Liver (tissue), 9 donors: Measurements from ENCODE around the gene RAB11A. TPM values are rescaled to one million over a fixed set of nuclear protein-coding genes. Genes with fewer than 3 reads are reported as not detected.

ENCODE experiments used
- DNase-seq: peaks from one replicate; pipeline ENCODE4 v3.0.0-alpha.2; 2017; ENCODE audit warnings: low spot score
- H3K27ac ChIP-seq, 2 donors: one replicate each; pipeline ENCODE4 v1.7.0; 2013; ENCODE audit warnings: inconsistent platforms in 2 of 2, low read length in 2 of 2, control low read depth in 1 of 2, low read depth in 1 of 2, mild to moderate bottlenecking in 1 of 2
- H3K27me3 ChIP-seq, 4 donors: one replicate each; pipeline versions ENCODE4 v1.6.1 to v1.7.0; 2013; ENCODE audit warnings: low read length in 3 of 4, inconsistent platforms in 1 of 4, mild to moderate bottlenecking in 1 of 4, moderate library complexity in 1 of 4; ENCODE audit not compliant: control insufficient read depth in 4 of 4, insufficient read depth in 4 of 4
- H3K36me3 ChIP-seq, 4 donors: one replicate each; pipeline versions ENCODE4 v1.6.1 to v1.7.0; 2013; ENCODE audit warnings: low read length in 3 of 4, mild to moderate bottlenecking in 3 of 4, low read depth in 1 of 4, moderate library complexity in 1 of 4; ENCODE audit not compliant: control insufficient read depth in 4 of 4, insufficient read depth in 3 of 4
- H3K4me1 ChIP-seq, 4 donors: one replicate each; pipeline versions ENCODE4 v1.6.1 to v1.7.0; 2013; ENCODE audit warnings: low read length in 3 of 4, mild to moderate bottlenecking in 3 of 4, moderate library complexity in 1 of 4; ENCODE audit not compliant: control insufficient read depth in 4 of 4, insufficient read depth in 4 of 4
- H3K4me3 ChIP-seq, 3 donors: one replicate each; pipeline versions ENCODE4 v1.6.1 to v1.7.0; 2013; ENCODE audit warnings: low read length in 3 of 3, control low read depth in 1 of 3, low read depth in 1 of 3, mild to moderate bottlenecking in 1 of 3
- H3K9ac ChIP-seq, 2 donors: one replicate each; pipeline ENCODE4 v1.7.0; 2013; ENCODE audit warnings: low read length in 2 of 2, mild to moderate bottlenecking in 2 of 2, moderate library complexity in 2 of 2, control low read depth in 1 of 2, low read depth in 1 of 2
- H3K9me3 ChIP-seq, 4 donors: one replicate each; pipeline versions ENCODE4 v1.6.1 to v1.7.0; 2013; ENCODE audit warnings: low read length in 3 of 4; ENCODE audit not compliant: control insufficient read depth in 4 of 4
- EGR1 ChIP-seq, 2 donors: IDR thresholded peaks; 2 replicates each; pipeline ENCODE4 v1.6.1; 2016 to 2018; ENCODE audit warnings: antibody characterized with exemption in 2 of 2, low read depth in 2 of 2
- FOXA1 ChIP-seq: IDR thresholded peaks from 2 replicates; pipeline ENCODE4 v1.6.1; 2016; ENCODE audit warnings: antibody characterized with exemption
- FOXA2 ChIP-seq: IDR thresholded peaks from 2 replicates; pipeline ENCODE4 v1.6.1; 2016; ENCODE audit warnings: antibody characterized with exemption
- GABPA ChIP-seq, 2 donors: IDR thresholded peaks in 1 of 2; conservative IDR thresholded peaks in 1 of 2; 2 replicates each; pipeline ENCODE4 v1.6.1; 2016; ENCODE audit warnings: antibody characterized with exemption in 2 of 2, mild to moderate bottlenecking in 1 of 2, moderate library complexity in 1 of 2
- HNF4A ChIP-seq, 2 donors: conservative IDR thresholded peaks; 2 replicates each; pipeline ENCODE4 v1.6.1; 2016; ENCODE audit warnings: antibody characterized with exemption in 2 of 2, mild to moderate bottlenecking in 2 of 2
- HNF4G ChIP-seq: IDR thresholded peaks from 2 replicates; pipeline ENCODE4 v1.6.1; 2016; ENCODE audit warnings: antibody characterized with exemption
- JUND ChIP-seq, 2 donors: IDR thresholded peaks; 2 replicates each; pipeline ENCODE4 v1.6.1; 2016; ENCODE audit warnings: antibody characterized with exemption in 2 of 2
- NR2F2 ChIP-seq: IDR thresholded peaks from 2 replicates; pipeline ENCODE4 v1.6.1; 2016; ENCODE audit warnings: antibody characterized with exemption
- RAD21 ChIP-seq, 2 donors: IDR thresholded peaks; 2 replicates each; pipeline ENCODE4 v1.6.1; 2016; ENCODE audit warnings: antibody characterized with exemption in 2 of 2, mild to moderate bottlenecking in 2 of 2
- RXRA ChIP-seq, 2 donors: IDR thresholded peaks; 2 replicates each; pipeline ENCODE4 v1.6.1; 2017 to 2018; ENCODE audit warnings: antibody characterized with exemption in 2 of 2, mild to moderate bottlenecking in 1 of 2
- SP1 ChIP-seq: IDR thresholded peaks from 2 replicates; pipeline ENCODE4 v1.6.1; 2018; ENCODE audit warnings: antibody characterized with exemption, mild to moderate bottlenecking
- TAF1 ChIP-seq: conservative IDR thresholded peaks from 2 replicates; pipeline ENCODE4 v1.6.1; 2016; ENCODE audit warnings: antibody characterized with exemption, mild to moderate bottlenecking
- YY1 ChIP-seq: IDR thresholded peaks from 2 replicates; pipeline ENCODE4 v1.6.1; 2016; ENCODE audit warnings: antibody characterized with exemption, mild to moderate bottlenecking
- WGBS: extraction: QIAGEN DNeasy Blood & Tissue Kit; methylation state at CpG from one replicate; pipeline ENCODE4 v1.1.7; 2013; 5-methylcytosine and 5-hydroxymethylcytosine counted together
- polyA plus RNA-seq, 2 donors: library from polyadenylated mRNA; stranded (reverse) in 1 of 2; unstranded in 1 of 2; fragments of 200-250 nt in 1 of 2; fragments of >200 nt in 1 of 2; fragmentation: Nextera tagmentation in 1 of 2; extraction: Ambion mirVana in 1 of 2; gene quantifications; one replicate each; pipeline versions ENCODE4 v1.2.1 to v1.2.3, GENCODE V29; 2013 to 2015
- total RNA-seq, 2 donors: library from RNA; depleted of rRNA; stranded (reverse); fragments of >200 nt; gene quantifications; one replicate each; pipeline ENCODE4 v1.2.3, GENCODE V29; 2014
- TF ChIP-seq, protein P1 (sequence below): IDR thresholded peaks from 2 replicates; pipeline ENCODE4 v1.6.1; 2016; ENCODE audit warnings: antibody characterized with exemption, mild to moderate bottlenecking
- TF ChIP-seq, protein P2 (sequence below): IDR thresholded peaks from 2 replicates; pipeline ENCODE4 v1.6.1; 2016; ENCODE audit warnings: antibody characterized with exemption
- TF ChIP-seq, protein P3 (sequence below): IDR thresholded peaks from 2 replicates; pipeline ENCODE4 v1.6.1; 2016; ENCODE audit warnings: antibody characterized with exemption
- TF ChIP-seq, protein P4 (sequence below): IDR thresholded peaks from 2 replicates; pipeline ENCODE4 v1.6.1; 2016; ENCODE audit warnings: antibody characterized with exemption
- TF ChIP-seq, protein P5 (sequence below): fragments of 150-350 bp; IDR thresholded peaks from 2 replicates; pipeline ENCODE4 v1.5.1; 2017; ENCODE audit warnings: improper control_type of control experiment, low read depth, low read length; ENCODE audit not compliant: missing input control
- donor health status: healthy.
- donor health status: healthy.
- donor health status: healthy.
- donor health status: healthy.
- donor health status: healthy.

Gene RAB11A
- total and polyA plus RNA-seq, 4 donors, result 40.6 to 100 (median 81.7) TPM

DNA sequence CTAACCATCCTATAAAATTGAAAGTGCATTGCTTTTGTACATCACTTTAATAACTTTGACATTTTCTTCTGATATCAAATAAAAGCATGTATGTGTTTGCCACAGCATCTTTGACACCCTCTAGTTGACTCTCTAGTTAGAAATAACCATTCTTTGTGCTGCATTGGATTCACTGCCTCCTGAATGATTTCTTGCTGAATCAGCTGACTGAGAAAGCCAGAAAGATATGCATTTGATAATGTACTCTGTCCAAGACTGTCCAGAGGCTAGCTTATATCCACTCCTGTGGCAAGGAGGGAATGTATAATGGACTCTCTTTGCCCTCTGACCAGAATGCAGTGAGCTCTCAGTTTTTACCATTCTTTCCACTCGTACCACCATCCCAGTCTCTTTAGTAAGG lies 6.2 kb downstream of the RAB11A start:
- Histone ChIP-seq H3K9me3 (no peaks in the 10 kb centered on the region), H3K27ac (no peak overlapping the region), H3K4me1 (peaks cover 3 to 9% (median 7%) of the 10 kb centered on the region in 4 donors), H3K27me3 (no peaks in the 10 kb centered on the region), H3K4me3 (no peak overlapping the region), H3K36me3 (peaks cover 0 to 28% (median 20%) of the 10 kb centered on the region in 4 donors), H3K9ac (no peak overlapping the region)
- TF ChIP-seq, protein P1, sequence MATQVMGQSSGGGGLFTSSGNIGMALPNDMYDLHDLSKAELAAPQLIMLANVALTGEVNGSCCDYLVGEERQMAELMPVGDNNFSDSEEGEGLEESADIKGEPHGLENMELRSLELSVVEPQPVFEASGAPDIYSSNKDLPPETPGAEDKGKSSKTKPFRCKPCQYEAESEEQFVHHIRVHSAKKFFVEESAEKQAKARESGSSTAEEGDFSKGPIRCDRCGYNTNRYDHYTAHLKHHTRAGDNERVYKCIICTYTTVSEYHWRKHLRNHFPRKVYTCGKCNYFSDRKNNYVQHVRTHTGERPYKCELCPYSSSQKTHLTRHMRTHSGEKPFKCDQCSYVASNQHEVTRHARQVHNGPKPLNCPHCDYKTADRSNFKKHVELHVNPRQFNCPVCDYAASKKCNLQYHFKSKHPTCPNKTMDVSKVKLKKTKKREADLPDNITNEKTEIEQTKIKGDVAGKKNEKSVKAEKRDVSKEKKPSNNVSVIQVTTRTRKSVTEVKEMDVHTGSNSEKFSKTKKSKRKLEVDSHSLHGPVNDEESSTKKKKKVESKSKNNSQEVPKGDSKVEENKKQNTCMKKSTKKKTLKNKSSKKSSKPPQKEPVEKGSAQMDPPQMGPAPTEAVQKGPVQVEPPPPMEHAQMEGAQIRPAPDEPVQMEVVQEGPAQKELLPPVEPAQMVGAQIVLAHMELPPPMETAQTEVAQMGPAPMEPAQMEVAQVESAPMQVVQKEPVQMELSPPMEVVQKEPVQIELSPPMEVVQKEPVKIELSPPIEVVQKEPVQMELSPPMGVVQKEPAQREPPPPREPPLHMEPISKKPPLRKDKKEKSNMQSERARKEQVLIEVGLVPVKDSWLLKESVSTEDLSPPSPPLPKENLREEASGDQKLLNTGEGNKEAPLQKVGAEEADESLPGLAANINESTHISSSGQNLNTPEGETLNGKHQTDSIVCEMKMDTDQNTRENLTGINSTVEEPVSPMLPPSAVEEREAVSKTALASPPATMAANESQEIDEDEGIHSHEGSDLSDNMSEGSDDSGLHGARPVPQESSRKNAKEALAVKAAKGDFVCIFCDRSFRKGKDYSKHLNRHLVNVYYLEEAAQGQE, result no peak
- TF ChIP-seq, protein P2, sequence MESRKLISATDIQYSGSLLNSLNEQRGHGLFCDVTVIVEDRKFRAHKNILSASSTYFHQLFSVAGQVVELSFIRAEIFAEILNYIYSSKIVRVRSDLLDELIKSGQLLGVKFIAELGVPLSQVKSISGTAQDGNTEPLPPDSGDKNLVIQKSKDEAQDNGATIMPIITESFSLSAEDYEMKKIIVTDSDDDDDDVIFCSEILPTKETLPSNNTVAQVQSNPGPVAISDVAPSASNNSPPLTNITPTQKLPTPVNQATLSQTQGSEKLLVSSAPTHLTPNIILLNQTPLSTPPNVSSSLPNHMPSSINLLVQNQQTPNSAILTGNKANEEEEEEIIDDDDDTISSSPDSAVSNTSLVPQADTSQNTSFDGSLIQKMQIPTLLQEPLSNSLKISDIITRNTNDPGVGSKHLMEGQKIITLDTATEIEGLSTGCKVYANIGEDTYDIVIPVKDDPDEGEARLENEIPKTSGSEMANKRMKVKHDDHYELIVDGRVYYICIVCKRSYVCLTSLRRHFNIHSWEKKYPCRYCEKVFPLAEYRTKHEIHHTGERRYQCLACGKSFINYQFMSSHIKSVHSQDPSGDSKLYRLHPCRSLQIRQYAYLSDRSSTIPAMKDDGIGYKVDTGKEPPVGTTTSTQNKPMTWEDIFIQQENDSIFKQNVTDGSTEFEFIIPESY, result no peak
- TF ChIP-seq FOXA1 (no peak), HNF4A (conservative IDR thresholded peaks at IDR 0.05) (no peak), YY1 (no peak), RXRA (IDR thresholded peaks at IDR 0.05) (no peak)
- no peak for DNase-seq
- WGBS, result 89% methylated on average over 1 of the region's 1 CpG

DNA sequence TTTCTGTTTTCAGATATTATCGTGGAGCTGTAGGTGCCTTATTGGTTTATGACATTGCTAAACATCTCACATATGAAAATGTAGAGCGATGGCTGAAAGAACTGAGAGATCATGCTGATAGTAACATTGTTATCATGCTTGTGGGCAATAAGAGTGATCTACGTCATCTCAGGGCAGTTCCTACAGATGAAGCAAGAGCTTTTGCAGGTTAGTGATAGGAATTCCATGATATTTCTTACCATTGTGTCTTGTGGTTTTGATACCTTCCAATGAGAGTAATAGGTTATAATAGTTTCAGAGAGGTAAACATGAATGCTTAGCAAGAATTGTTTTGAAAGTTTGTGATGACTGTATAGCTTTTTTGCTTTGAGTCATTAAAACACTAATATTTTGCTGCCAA lies 8.5 kb downstream of the RAB11A start:
- TF ChIP-seq, protein P2, result no peak
- TF ChIP-seq SP1 (no peak), YY1 (no peak), RXRA (IDR thresholded peaks at IDR 0.05) (no peak), HNF4A (conservative IDR thresholded peaks at IDR 0.05) (no peak), NR2F2 (no peak), GABPA (IDR thresholded peaks at IDR 0.05 in 1 of 2, conservative IDR thresholded peaks at IDR 0.05 in 1 of 2) (no peak), HNF4G (no peak), EGR1 (IDR thresholded peaks at IDR 0.05; ENCODE audit: low read depth in 2 of 2) (no peak), FOXA2 (no peak), JUND (IDR thresholded peaks at IDR 0.05) (no peak), RAD21 (IDR thresholded peaks at IDR 0.05) (no peak), FOXA1 (no peak), TAF1 (no peak)
- TF ChIP-seq, protein P3, sequence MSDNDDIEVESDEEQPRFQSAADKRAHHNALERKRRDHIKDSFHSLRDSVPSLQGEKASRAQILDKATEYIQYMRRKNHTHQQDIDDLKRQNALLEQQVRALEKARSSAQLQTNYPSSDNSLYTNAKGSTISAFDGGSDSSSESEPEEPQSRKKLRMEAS, result no peak
- TF ChIP-seq, protein P4, sequence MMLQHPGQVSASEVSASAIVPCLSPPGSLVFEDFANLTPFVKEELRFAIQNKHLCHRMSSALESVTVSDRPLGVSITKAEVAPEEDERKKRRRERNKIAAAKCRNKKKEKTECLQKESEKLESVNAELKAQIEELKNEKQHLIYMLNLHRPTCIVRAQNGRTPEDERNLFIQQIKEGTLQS, result no peak
- TF ChIP-seq, protein P1, result no peak
- TF ChIP-seq, protein P5, sequence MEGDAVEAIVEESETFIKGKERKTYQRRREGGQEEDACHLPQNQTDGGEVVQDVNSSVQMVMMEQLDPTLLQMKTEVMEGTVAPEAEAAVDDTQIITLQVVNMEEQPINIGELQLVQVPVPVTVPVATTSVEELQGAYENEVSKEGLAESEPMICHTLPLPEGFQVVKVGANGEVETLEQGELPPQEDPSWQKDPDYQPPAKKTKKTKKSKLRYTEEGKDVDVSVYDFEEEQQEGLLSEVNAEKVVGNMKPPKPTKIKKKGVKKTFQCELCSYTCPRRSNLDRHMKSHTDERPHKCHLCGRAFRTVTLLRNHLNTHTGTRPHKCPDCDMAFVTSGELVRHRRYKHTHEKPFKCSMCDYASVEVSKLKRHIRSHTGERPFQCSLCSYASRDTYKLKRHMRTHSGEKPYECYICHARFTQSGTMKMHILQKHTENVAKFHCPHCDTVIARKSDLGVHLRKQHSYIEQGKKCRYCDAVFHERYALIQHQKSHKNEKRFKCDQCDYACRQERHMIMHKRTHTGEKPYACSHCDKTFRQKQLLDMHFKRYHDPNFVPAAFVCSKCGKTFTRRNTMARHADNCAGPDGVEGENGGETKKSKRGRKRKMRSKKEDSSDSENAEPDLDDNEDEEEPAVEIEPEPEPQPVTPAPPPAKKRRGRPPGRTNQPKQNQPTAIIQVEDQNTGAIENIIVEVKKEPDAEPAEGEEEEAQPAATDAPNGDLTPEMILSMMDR, result no peak
- WGBS, result 93% methylated on average over 3 of the region's 3 CpGs
- DNase-seq, result no peak
- Histone ChIP-seq H3K4me1 (peaks cover 0 to 2% (median 0%) of the 10 kb centered on the region in 4 donors), H3K4me3 (no peak overlapping the region), H3K9ac (no peak overlapping the region), H3K27me3 (no peaks in the 10 kb centered on the region), H3K36me3 (peaks cover 0 to 36% (median 27%) of the 10 kb centered on the region in 4 donors), H3K9me3 (no peaks in the 10 kb centered on the region), H3K27ac (no peak overlapping the region)
